Neural cell (in vitro differentiated cells): Measurements from ENCODE around the gene TTC39C. TPM values are rescaled to one million over a fixed set of nuclear protein-coding genes. Genes with fewer than 3 reads are reported as not detected.

Experiments
- H2AFZ ChIP-seq: fragments of 200-600, 300-800 bp; sonication (generic), shearing (Covaris generic); 2 replicates; pipeline ENCODE4 v1.6.0; 2014; ENCODE audit warnings: low read depth, mild to moderate bottlenecking, antibody characterized with exemption, low read length, moderate library complexity
- H3F3A ChIP-seq: fragments of 200-600 bp; shearing (Covaris generic); 2 replicates; pipeline ENCODE4 v1.6.1; 2016; ENCODE audit warnings: mild to moderate bottlenecking, moderate library complexity, mixed read lengths, antibody characterized with exemption, low read length; ENCODE audit not compliant: insufficient read depth, poor library complexity, severe bottlenecking
- H3K27ac ChIP-seq: fragments of 200-600, 300-800 bp; sonication (generic), shearing (Covaris generic); 2 replicates; pipeline ENCODE4 v1.5.1; 2014; ENCODE audit warnings: mild to moderate bottlenecking, low read length, moderate library complexity
- H3K27me3 ChIP-seq: fragments of 300-800, 200-600 bp; sonication (generic), shearing (Covaris generic); 2 replicates; pipeline ENCODE4 v1.6.0; 2014; ENCODE audit warnings: mild to moderate bottlenecking, low read depth, low read length, moderate library complexity; ENCODE audit not compliant: insufficient read depth
- H3K36me3 ChIP-seq: fragments of 300-800, 200-600 bp; sonication (generic), shearing (Covaris generic); 2 replicates; pipeline ENCODE4 v1.5.1; 2014; ENCODE audit warnings: mild to moderate bottlenecking, antibody characterized with exemption, low read length, moderate library complexity; ENCODE audit not compliant: insufficient read depth
- H3K4me2 ChIP-seq: fragments of 300-800, 200-600 bp; sonication (generic), shearing (Covaris generic); 2 replicates; pipeline ENCODE4 v1.6.0; 2014; ENCODE audit warnings: mild to moderate bottlenecking, low read length
- H3K4me3 ChIP-seq: fragments of 300-800, 200-600 bp; sonication (generic), shearing (Covaris generic); 2 replicates; pipeline ENCODE4 v1.5.1; 2014; ENCODE audit warnings: mild to moderate bottlenecking, low read length, moderate library complexity
- H3K79me2 ChIP-seq: fragments of 200-600 bp; shearing (Covaris generic); replicated peaks from 2 replicates; pipeline ENCODE4 v1.6.0; 2014; ENCODE audit warnings: mild to moderate bottlenecking, low read length, moderate library complexity; ENCODE audit not compliant: insufficient read depth
- H3K9ac ChIP-seq: fragments of 300-800, 200-600 bp; sonication (generic), shearing (Covaris generic); 2 replicates; pipeline ENCODE4 v1.6.1; 2016; ENCODE audit warnings: mild to moderate bottlenecking, low read length, mixed read lengths
- H3K9me2 ChIP-seq: fragments of 200-600 bp; shearing (Covaris generic); 2 replicates; pipeline ENCODE4 v1.6.1; 2016; ENCODE audit warnings: mild to moderate bottlenecking, low read length, mixed read lengths; ENCODE audit not compliant: insufficient read depth
- H3K9me3 ChIP-seq: fragments of 200-600, 300-800 bp; sonication (generic), shearing (Covaris generic); 2 replicates; pipeline ENCODE4 v1.6.1; 2016; ENCODE audit warnings: mild to moderate bottlenecking, mixed run types, low read length, moderate library complexity, mixed read lengths
- H4K20me1 ChIP-seq: fragments of 200-600 bp; shearing (Covaris generic); 2 replicates; pipeline ENCODE4 v1.6.1; 2016; ENCODE audit warnings: mild to moderate bottlenecking, mixed run types; ENCODE audit not compliant: insufficient read depth
- CTCF ChIP-seq: fragments of 450-650 bp; IDR thresholded peaks from 2 replicates; pipeline ENCODE4 v1.5.1; 2014; ENCODE audit warnings: antibody characterized with exemption, mild to moderate bottlenecking, moderate library complexity; ENCODE audit not compliant: poor library complexity, severe bottlenecking
- EP300 ChIP-seq: fragments of 450-650 bp; conservative IDR thresholded peaks from 2 replicates; pipeline ENCODE4 v1.6.1; 2014; ENCODE audit warnings: antibody characterized with exemption, mild to moderate bottlenecking, moderate library complexity; ENCODE audit not compliant: poor library complexity, severe bottlenecking
- EZH2 ChIP-seq: fragments of 200-600, 300-800 bp; shearing (Covaris generic), sonication (generic); IDR thresholded peaks from 2 replicates; pipeline ENCODE4 v1.6.1; 2014; ENCODE audit warnings: antibody characterized with exemption, low read length, borderline replicate concordance, mild to moderate bottlenecking; ENCODE audit not compliant: insufficient read depth, poor library complexity, severe bottlenecking
- MXI1 ChIP-seq: fragments of 450-650 bp; conservative IDR thresholded peaks from 2 replicates; pipeline ENCODE4 v1.6.1; 2014; ENCODE audit warnings: antibody characterized with exemption, mild to moderate bottlenecking; ENCODE audit not compliant: poor library complexity, severe bottlenecking
- POLR2AphosphoS5 ChIP-seq: IDR thresholded peaks from 2 replicates; pipeline ENCODE4 v1.6.1; 2012
- RAD21 ChIP-seq: fragments of 450-650 bp; conservative IDR thresholded peaks from 2 replicates; pipeline ENCODE4 v1.6.1; 2014; ENCODE audit warnings: antibody characterized with exemption, mild to moderate bottlenecking, moderate library complexity
- SMC3 ChIP-seq: fragments of 450-650 bp; conservative IDR thresholded peaks from 2 replicates; pipeline ENCODE4 v1.6.1; 2014; ENCODE audit warnings: antibody characterized with exemption, mild to moderate bottlenecking, moderate library complexity; ENCODE audit not compliant: poor library complexity
- TAF1 ChIP-seq: IDR thresholded peaks from 2 replicates; pipeline ENCODE4 v1.6.1; 2012; ENCODE audit warnings: low read depth
- polyA plus RNA-seq: library from polyadenylated mRNA; depleted of rRNA; stranded (reverse); fragments of >200 nt; gene quantifications from 2 replicates; pipeline ENCODE4 v1.2.3, GENCODE V29; 2014
- TF ChIP-seq, protein P1 (sequence below): IDR thresholded peaks from 2 replicates; pipeline ENCODE4 v1.6.1; 2012; ENCODE audit warnings: borderline replicate concordance

TTC39C gene
- polyA plus RNA-seq, 1 donor from 2014 or later = 19.9 TPM

- no peaks in the 10 kb centered on the region for H4K20me1 ChIP-seq
- H3K27ac ChIP-seq = no peak overlapping the region
- H3K36me3 ChIP-seq = no peaks in the 10 kb centered on the region
- no peak for TF ChIP-seq CTCF
- TF ChIP-seq RAD21 = no peak
- no peak for TF ChIP-seq EP300
- no peak for TF ChIP-seq POLR2AphosphoS5
- TF ChIP-seq, protein P1, sequence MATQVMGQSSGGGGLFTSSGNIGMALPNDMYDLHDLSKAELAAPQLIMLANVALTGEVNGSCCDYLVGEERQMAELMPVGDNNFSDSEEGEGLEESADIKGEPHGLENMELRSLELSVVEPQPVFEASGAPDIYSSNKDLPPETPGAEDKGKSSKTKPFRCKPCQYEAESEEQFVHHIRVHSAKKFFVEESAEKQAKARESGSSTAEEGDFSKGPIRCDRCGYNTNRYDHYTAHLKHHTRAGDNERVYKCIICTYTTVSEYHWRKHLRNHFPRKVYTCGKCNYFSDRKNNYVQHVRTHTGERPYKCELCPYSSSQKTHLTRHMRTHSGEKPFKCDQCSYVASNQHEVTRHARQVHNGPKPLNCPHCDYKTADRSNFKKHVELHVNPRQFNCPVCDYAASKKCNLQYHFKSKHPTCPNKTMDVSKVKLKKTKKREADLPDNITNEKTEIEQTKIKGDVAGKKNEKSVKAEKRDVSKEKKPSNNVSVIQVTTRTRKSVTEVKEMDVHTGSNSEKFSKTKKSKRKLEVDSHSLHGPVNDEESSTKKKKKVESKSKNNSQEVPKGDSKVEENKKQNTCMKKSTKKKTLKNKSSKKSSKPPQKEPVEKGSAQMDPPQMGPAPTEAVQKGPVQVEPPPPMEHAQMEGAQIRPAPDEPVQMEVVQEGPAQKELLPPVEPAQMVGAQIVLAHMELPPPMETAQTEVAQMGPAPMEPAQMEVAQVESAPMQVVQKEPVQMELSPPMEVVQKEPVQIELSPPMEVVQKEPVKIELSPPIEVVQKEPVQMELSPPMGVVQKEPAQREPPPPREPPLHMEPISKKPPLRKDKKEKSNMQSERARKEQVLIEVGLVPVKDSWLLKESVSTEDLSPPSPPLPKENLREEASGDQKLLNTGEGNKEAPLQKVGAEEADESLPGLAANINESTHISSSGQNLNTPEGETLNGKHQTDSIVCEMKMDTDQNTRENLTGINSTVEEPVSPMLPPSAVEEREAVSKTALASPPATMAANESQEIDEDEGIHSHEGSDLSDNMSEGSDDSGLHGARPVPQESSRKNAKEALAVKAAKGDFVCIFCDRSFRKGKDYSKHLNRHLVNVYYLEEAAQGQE = no peak
- TF ChIP-seq TAF1 = no peak
- H3K9me3 ChIP-seq = no peaks in the 10 kb centered on the region
- H3F3A ChIP-seq = no peaks in the 10 kb centered on the region
- no peak overlapping the region for H3K4me3 ChIP-seq
- no peak overlapping the region for H3K9ac ChIP-seq
- no peaks in the 10 kb centered on the region for H3K79me2 ChIP-seq
- no peak overlapping the region for H3K4me2 ChIP-seq
- no peaks in the 10 kb centered on the region for H3K27me3 ChIP-seq
- no peaks in the 10 kb centered on the region for H3K9me2 ChIP-seq
- no peak overlapping the region for H2AFZ ChIP-seq
These were observed 11.3 kb upstream of the TTC39C start for GRCh38 chr18:24003288-24003687.

GRCh38 chr18:24003903-24004640 lies 10.5 kb upstream of the TTC39C start:
- Histone ChIP-seq H3K4me3 (no peak overlapping the region), H3K9ac (no peak overlapping the region), H3K27ac (no peak overlapping the region), H3F3A (no peaks in the 10 kb centered on the region), H3K79me2 (no peaks in the 10 kb centered on the region), H3K9me3 (no peaks in the 10 kb centered on the region), H3K9me2 (no peaks in the 10 kb centered on the region), H3K4me2 (no peak overlapping the region), H3K27me3 (no peaks in the 10 kb centered on the region), H3K36me3 (no peaks in the 10 kb centered on the region), H4K20me1 (no peaks in the 10 kb centered on the region), H2AFZ (no peak overlapping the region)
- no peak for TF ChIP-seq MXI1
- TF ChIP-seq POLR2AphosphoS5 = no peak
- TF ChIP-seq, protein P1 = no peak
- TF ChIP-seq SMC3 = no peak
- TF ChIP-seq EP300 = no peak
- TF ChIP-seq EZH2 = no peak
- no peak for TF ChIP-seq RAD21
- no peak for TF ChIP-seq TAF1
- TF ChIP-seq CTCF = no peak
